Activated CD4-positive, alpha-beta T cell treated with anti-CD3 and anti-CD28 coated beads, Interleukin-2, amount 50 U/mL, for 24 hours (primary cell): ENCODE measurements around the gene TNS2.
"Not testable (repeated sequence)": the region's sequence is repeated elsewhere in the genome, so short reads cannot be mapped to it uniquely, and the experiment has no call there.

Experiments
- DNase-seq, 2 donors: peaks; one replicate each; pipeline ENCODE4 v3.0.0-alpha.2; 2020; ENCODE audit warnings: low read depth in 1 of 2, low spot score in 1 of 2

TNS2 gene

DNA sequence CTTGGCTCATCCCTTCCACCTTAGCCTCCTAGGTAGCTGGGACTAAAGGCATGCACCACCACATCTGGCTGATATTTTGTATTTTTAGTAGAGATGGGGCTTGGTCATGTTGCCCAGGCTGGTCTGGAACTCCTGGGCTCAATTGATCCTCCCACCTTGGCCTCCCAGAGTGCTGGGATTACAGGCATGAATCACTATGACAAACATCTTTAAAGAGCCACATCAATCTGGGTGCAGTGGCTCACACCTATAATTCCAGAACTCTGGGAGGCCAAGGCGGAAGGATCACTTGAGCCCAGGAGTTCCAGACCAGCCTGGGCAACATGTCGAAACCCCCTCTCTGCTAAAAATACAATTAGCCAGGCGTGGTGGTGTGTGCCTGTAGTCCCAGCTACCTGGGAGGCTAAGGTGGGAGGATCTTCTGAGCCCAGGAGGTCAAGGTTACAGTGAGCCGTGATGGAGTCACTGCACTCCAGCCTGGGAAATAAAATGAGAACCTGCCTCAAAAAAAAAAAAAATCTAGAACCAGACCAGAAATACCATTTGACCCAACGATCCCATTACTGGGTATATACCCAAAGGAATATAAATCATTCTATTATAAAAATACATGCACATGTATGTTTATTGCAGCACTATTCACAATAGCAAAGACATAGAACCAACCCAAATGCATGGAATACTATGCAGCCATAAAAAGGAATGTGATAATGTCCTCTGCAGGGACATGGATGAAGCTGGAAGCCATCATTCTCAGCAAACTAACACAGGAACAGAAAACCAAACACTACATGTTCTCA, 45.1 kb downstream of the TNS2 start:
- not testable (repeated sequence) for DNase-seq

DNA sequence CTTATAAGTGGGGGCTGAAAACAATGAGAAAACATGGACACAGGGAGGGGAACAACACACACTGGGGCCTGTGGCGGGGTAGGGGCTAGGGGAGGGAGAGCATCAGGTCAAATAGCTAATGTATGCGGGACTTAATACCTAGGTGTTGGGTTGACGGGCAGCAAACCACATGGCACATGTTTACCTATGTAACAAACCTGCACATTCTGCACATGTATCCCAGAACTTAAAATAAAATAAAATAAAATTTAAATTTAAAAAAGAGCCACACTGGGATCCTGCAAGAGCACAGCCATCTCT, 45.7 kb downstream of the TNS2 start:
- DNase-seq = not testable (repeated sequence)

DNA sequence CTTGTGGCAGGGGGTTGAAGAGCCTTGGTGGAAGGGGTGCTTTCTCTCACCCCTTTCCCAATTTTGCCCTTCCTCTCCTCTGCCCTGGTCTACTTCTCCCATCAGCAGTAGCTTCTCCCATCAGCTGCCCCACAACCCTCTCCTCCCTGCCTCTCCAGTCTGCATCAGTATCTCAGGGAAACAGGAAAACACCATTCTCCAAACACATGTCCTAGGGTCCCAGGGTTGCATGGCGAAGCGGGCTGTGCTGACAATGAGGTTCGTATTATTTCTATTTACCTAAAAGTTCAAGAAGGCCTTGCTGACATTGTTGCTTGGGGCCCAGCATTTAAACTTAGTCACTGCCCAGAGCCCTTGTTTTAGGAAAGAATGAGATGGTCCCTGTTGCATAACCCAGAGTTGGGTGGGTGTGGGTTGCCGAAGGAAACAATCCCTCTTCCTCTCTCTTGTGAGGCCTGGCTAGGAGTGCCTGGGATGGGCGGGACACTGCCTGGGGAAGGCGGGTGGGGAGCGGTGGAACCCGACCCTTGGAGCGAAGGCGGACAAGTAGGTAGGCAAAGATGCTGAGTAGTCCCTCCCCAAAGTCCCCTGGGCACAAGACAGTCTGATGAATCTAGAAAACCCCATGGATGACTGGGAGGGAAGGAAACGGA, 46.4 kb downstream of the TNS2 start:
- no peak for DNase-seq

DNA sequence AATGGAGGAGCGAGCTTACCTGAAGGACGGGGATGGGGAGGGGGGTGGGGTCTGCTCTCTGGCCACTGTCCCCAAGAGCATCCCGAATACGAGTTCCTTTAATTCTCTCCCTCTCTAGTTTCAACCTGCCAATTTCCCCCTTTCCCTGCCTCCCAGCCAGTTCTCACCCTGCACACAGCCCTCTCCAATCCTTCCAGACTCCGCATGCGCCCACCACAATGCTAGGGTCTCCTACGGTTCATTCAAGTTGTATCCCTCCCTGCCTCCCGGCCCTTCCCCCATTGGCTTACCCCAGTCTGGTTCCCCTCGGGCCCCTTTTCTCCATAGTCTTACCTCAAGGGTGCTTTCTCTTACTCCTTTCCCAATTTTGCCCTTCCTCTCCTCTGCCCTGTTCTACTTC, 46.9 kb downstream of the TNS2 start:
- no peak for DNase-seq

DNA sequence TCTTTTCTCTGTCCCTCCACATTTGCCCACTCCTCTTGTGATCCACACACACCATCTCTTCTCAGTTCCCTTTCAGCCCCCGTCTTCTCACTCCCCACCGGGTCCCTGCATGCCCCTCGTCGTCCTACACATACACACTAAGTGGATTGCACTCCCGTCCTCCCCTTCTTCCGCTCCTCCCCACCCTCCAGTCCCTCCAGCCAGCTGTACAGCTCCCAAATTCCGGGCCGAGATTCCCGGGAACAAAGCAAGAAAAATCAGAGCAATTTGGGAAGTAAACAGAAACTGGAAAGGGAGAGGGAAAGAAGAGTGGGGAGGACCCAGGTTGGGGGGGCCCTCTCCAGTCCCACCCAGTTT, 47.3 kb downstream of the TNS2 start:
- DNase-seq = no peak

DNA sequence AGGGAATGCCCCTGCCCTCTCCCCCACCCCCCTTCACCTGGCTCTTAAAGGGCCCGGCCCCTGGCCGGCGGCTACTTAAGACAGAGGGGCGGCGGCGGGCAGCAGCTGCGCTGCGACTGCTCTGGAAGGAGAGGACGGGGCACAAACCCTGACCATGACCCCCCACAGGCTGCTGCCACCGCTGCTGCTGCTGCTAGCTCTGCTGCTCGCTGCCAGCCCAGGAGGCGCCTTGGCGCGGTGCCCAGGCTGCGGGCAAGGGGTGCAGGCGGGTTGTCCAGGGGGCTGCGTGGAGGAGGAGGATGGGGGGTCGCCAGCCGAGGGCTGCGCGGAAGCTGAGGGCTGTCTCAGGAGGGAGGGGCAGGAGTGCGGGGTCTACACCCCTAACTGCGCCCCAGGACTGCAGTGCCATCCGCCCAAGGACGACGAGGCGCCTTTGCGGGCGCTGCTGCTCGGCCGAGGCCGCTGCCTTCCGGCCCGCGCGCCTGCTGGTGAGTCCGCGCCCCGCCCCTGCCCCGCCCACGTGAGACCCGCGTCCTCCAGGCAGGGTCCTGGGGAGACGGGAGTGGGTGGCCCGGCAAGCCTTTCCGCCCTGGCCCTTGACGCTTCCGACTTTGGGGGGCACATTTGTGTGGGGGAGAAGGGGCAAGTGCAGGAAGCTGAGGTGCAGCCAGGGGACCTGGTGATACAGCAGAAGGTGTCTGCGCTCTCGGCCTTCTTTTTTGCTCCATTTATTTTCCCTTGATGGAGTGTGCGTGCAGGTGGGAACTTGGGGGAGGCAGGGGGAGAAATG, 47.9 kb downstream of the TNS2 start, which contains the start of gene IGFBP6:
IGFBP6 (plus strand) TSS at position 104 of the 790 bp plus-strand sequence; CDS start at position 155, 51 bp downstream.
- DNase-seq = peak; percentile 18 to 32

DNA sequence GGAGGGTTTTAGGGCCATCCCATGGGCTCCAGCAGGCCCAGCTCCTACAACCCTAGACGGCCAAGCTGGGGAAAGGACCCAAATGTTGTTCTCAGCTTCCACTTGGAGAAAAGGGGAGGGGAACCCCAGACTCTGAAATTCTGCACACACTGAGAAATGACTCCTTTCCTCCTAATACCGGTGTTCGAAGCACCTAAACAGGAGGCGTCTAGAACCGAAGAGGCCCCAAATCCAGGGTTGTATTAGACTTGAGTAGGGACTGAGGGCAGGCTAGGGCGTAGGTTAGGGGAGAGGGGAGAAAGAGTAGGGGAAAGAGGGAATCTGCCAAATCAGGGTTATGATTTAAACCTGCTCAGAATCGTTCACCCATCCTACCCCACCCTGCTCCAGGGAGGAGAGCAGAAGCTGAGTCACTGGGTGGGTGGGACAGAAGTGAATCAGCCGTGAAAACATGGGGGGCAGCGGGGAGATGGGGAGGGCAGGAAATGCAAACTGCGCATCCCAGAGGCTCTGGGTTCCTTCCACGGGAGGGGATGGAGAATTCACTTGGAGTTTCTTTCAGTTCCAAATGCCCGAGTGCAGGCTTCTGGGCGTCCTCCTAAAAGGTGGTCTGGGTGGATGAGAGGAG, 48.6 kb downstream of the TNS2 start:
- DNase-seq = no peak

DNA sequence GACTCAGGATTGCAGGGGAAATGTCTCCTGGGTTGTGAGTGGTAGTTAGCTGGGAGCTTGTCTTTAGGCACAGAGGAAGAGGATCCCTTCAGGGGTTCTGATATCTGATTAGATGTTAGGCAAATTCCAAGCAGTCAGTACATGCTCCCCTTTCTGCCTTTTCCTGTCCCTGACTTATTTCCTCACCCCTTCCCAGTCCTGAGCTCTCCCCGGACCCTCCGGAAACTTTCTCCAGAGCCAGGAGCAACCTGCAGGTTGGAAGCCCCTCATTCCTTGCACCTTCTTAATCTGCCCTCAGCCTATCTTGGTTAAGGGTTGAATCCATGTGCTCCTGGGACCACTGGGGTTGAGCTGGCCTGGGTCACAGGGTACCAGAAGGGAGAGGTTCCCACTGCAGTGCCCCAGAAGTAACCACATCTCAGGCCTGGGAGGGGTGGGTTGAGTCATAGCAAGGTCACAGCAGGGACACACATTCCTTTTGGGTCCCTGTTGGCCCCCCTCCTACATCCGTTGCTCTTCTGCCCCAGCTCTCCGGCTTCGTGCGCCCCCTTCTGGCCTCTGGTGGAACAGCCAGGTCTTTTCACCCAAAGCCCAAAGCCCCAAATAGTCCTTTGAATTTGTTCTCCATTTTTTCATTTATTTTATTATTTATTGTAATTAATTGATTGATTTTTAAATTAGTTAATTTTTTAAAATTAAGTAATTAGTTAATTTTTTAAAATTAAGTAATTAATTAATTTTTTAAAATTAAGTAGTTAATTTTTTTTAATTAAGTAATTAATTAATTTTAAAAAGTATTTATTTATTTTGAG, 49.4 kb downstream of the TNS2 start:
- peak; percentile 83 to 86 for DNase-seq

DNA sequence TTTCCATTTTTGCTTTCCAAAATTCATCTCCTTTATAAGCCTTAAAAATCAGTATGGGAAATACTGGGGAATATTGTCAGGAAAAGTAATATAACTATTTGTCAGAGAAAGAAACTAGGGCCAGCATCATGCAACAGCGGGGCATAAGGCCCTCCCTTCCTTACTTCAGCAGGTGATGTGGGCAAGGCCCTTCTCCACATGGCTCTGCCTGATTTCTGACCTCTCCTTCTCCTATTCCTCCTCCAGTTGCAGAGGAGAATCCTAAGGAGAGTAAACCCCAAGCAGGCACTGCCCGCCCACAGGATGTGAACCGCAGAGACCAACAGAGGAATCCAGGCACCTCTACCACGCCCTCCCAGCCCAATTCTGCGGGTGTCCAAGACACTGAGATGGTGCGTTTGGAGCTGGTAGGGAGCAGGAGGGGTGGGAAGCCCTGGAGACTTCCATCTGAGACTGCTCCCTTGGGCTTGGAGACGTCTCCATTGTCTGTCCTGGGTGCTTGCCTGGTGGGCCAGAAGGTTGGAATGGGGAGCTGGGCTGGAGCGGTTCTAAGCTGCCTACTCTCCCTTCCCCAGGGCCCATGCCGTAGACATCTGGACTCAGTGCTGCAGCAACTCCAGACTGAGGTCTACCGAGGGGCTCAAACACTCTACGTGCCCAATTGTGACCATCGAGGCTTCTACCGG, 50.7 kb downstream of the TNS2 start:
- DNase-seq = no peak

DNA sequence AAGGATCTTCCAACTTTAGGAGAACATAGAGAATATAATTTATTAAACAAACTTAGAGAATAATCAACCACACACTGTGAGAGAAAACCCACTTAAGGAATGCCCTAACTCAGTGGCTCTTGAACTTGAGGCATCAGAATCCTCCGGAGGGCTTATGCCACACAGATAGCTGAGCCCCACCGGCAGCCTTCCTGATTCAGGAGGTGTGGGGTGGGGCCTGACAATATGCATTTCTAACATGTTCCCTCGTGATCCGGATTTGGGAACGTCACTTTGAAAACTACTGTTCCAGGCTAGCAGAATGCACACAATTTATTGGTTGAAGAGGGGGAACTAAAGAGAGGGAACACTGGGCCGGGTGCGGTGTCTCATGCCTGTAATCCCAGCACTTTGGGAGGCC, 51.4 kb downstream of the TNS2 start:
- DNase-seq = no peak

DNA sequence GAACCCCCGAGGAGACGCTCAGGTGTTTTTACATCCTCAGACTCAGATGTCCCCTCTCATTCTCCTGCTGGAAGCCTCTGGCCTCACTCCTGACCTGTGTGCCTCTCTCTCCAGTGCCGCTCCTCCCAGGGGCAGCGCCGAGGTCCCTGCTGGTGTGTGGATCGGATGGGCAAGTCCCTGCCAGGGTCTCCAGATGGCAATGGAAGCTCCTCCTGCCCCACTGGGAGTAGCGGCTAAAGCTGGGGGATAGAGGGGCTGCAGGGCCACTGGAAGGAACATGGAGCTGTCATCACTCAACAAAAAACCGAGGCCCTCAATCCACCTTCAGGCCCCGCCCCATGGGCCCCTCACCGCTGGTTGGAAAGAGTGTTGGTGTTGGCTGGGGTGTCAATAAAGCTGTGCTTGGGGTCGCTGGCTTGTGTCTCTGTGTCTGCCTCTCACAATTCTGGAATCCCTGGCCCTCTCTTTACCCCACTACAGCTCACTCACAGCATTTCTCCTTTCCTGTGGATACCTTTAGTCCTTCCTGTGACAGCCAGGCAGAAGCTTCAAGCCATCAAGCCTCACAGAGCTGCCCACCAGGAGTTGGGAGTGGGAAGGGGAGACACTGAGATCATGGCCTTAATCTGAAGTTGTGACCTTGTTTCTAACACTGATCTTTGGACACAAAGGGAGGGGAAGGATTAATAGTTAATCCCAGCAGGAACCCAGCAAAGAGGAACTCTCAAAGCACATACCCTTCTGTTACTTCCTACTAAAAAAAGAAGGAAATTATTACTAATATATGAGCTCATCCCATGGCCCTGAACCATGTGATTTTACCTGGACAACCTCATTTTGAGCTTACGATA, 52.3 kb downstream of the TNS2 start:
- no peak for DNase-seq

DNA sequence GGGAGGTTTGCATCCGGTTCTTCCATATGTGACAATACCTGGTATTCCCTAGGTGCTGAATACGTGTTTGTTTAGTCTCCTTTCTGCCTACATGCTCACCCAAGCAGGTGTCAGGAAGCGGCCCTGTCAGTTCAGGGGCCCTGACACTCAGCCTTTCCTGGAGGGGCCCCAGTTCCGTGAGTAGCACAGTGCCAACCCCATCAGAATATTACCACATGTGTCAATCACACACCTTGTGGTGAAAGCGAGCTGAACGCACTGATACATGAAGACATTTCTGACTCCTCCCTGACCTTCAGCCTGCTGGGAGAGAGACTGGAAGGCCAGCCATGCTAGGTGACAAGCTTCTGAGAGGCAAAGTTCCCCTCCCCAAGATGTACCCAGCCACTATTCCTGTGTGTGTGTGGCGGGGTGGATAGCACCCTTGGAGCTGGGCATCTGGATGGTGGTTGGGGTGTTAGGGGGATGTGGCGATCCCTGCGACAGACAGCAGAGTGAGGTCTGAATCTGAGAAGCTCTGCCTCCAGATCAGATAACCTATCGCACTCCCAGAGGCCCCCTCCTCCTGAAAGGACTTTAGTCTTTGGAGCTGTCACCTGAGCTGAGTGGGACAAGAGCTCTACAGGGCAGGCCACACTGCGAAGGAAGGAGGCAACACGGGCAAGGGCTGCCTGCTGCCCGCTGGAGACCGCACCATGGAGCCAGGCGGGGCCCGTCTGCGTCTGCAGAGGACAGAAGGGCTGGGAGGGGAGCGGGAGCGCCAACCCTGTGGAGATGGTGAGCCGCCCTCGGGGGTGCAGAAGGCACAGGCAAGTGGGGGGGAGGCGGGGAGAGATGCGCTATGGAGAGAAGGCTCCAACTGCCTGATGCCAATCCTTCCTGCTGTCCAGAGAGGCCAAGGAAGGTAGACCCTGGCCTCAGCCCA, 53.3 kb downstream of the TNS2 start, which contains the start of gene SOAT2:
SOAT2 (plus strand) TSS at position 604 of the 925 bp plus-strand sequence; CDS start at position 696, 92 bp downstream.
- peak in 1 of 2 donors; percentile 21 for DNase-seq

DNA sequence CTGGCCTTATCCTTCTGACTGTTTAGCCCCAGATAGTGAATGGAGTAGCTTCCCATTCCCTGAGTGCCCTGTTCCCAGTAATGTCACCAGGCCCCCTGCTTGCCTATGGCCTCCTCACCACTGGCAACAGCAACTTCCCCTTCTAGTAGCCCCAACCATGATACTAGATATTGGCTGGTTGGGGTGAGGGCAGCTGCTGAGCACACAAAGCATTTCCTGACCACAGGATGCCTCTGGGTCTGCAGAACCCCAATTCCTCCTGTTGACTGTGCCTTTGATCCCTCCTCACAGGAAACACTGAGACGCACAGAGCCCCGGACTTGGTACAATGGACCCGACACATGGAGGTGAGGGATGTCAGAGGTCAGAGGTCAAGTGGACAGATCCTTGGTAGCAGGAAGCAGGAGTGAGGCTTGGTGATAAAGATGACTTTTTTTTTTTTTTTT, 54.0 kb downstream of the TNS2 start:
- DNase-seq = no peak

DNA sequence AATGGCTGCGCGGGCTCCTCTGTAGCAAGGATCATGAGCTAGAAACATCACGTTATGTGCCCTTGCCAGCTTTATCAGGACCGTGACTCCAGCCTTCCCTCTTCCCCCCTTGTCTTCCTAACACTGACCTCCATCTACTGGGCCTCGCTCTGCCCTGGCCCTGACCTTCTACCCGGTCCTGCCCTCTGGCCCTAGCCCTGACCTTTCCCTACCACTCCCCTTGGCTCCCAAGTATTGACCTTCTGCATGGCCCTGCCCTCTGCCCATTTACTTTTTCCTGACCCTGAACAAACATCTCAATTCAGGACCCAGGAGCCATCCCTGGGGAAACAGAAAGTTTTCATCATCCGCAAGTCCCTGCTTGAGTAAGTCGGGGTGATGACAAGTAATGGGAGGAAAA, 55.4 kb downstream of the TNS2 start:
- DNase-seq = no peak

DNA sequence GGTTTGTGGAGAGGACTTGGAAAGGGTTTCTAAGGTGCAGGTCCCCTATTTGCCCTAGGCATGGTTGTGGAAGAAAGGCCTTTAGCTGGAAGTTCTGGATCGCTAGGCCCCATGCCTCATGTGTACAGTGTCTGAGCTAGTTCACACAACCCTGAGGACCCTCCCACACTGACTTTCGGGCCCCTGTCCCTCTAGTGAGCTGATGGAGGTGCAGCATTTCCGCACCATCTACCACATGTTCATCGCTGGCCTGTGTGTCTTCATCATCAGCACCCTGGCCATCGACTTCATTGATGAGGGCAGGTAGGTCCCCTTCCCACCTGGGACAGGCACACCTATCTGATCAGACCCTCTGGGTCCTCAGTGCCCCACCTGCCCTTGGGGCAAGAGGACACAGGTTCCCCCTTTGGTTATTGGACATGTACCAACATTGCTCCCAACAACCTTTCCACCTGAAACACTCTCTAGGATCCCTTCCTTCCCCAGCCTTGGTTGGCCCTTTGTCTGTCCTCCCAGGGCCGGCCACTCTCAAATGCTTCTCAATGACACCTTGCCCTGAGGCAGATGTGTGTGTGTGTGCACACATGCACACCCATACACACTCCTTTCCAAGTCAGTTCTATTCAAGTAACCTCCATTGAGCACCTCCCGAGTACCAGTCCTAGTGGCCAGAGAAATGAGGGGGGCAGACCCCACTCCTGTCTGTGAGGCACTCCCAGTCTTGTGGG, 56.0 kb downstream of the TNS2 start:
- no peak for DNase-seq

DNA sequence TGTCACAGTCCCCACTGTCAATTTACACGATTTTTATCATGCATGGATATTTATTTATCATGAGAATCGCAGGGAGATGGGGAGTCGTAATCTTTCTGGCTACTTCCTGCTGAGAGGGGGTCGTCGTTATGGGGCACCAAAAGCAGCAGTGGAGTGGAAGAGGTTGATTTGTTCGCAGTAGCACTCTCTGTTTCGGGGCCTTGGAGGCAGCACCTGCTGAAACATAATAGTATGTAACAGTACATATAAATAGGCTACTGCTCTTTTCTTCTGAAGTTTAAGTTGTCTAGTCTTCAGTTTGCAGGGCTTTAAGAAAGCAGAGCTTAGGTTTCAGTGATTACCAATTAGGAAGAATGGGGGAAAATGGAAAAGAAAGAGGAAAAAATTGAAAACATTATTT, 57.3 kb downstream of the TNS2 start:
- no peak for DNase-seq

DNA sequence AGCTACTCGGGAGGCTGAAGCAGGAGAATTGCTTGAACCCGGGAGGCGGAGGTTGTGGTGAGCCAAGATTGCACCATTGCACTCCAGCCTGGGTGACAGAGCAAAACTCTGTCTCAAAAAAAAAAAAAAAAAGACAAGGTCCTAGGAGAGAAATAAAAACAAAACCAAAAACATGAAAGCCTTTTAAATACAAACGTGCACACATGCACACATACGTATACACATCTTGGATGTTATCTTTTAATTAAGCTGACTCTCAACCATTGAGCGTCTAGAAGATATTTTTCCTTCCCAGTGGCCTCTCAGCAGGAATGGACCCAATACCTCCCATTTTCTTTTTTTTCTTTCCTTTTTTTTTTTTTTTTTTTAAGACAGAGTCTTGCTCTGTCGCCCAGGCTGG, 62.6 kb downstream of the TNS2 start:
- DNase-seq = not testable (repeated sequence)
